ENCODE data around the gene LXN. TPM values are rescaled to one million over a fixed set of nuclear protein-coding genes. Genes with fewer than 3 reads are reported as not detected.

LXN gene
- total RNA-seq = 10 to 100 TPM in 1 of 4 donors, 1 to 10 TPM in 3; 7.4 to 11.8 (median 8.0) TPM

- peak; percentile 78 to 88 for DNase-seq (ENCODE audit: low spot score in 2 of 2)
- Histone ChIP-seq H3K4me3 (peak within 1 kb of the TSS; percentile 63), H3K36me3 (peaks cover 24% of the 10 kb centered on the region), H3K9me3 (no peaks in the 10 kb centered on the region), H3K4me1 (peaks cover 15% of the 10 kb centered on the region), H3K27ac (peak within 1 kb of the TSS; percentile 82), H3K27me3 (no peaks in the 10 kb centered on the region)
- 14% methylated on average over 27 of the region's 30 CpGs for WGBS
- TF ChIP-seq POLR2A (IDR thresholded peaks at IDR 0.05) (no peak), CTCF (IDR thresholded peaks at IDR 0.05) (peak; percentile 17 to 65)
These were observed at the start of gene LXN for GRCh38 chr3:158672215-158673176. Gene LXN (minus strand): TSS chr3:158672648. CDS start chr3:158672478, 170 bp downstream.

GRCh38 chr3:158722108-158722507 is 49.7 kb upstream of the LXN start:
- H3K4me1 ChIP-seq = peaks cover 20% of the 10 kb centered on the region
- no peaks in the 10 kb centered on the region for H3K9me3 ChIP-seq
- no peaks in the 10 kb centered on the region for H3K36me3 ChIP-seq
- WGBS = 100% methylated on average over 1 of the region's 1 CpG
- H3K4me3 ChIP-seq = no peak overlapping the region
- DNase-seq (ENCODE audit: low spot score in 2 of 2) = no peak
- H3K27ac ChIP-seq = no peak overlapping the region
- TF ChIP-seq POLR2AphosphoS5 (IDR thresholded peaks at IDR 0.05) (no peak), CTCF (IDR thresholded peaks at IDR 0.05) (no peak)
- no peaks in the 10 kb centered on the region for H3K27me3 ChIP-seq

GRCh38 chr3:158718490-158719170 is 46.2 kb upstream of the LXN start:
- DNase-seq (ENCODE audit: low spot score in 2 of 2) = no peak
- TF ChIP-seq CTCF (IDR thresholded peaks at IDR 0.05) (no peak), POLR2AphosphoS5 (IDR thresholded peaks at IDR 0.05) (no peak)
- Histone ChIP-seq H3K4me1 (peaks cover 5% of the 10 kb centered on the region), H3K36me3 (no peaks in the 10 kb centered on the region), H3K9me3 (no peaks in the 10 kb centered on the region), H3K27me3 (no peaks in the 10 kb centered on the region), H3K27ac (no peak overlapping the region), H3K4me3 (no peak overlapping the region)
- WGBS = 84% methylated on average over 5 of the region's 5 CpGs

GRCh38 chr3:158717576-158717975 is 45.1 kb upstream of the LXN start:
- Histone ChIP-seq H3K9me3 (no peaks in the 10 kb centered on the region), H3K4me3 (no peak overlapping the region), H3K27me3 (no peaks in the 10 kb centered on the region), H3K27ac (no peak overlapping the region), H3K36me3 (no peaks in the 10 kb centered on the region), H3K4me1 (peaks cover 4% of the 10 kb centered on the region)
- no peak for DNase-seq (ENCODE audit: low spot score in 2 of 2)
- WGBS = 93% methylated on average over 2 of the region's 2 CpGs
- TF ChIP-seq POLR2AphosphoS5 (IDR thresholded peaks at IDR 0.05) = no peak
- TF ChIP-seq POLR2A (IDR thresholded peaks at IDR 0.05) = no peak
- TF ChIP-seq EP300 (IDR thresholded peaks at IDR 0.05) = no peak
- no peak for TF ChIP-seq CTCF (IDR thresholded peaks at IDR 0.05)

GRCh38 chr3:158713094-158713499 is 40.6 kb upstream of the LXN start:
- Histone ChIP-seq H3K36me3 (peaks cover 11% of the 10 kb centered on the region), H3K4me1 (peaks cover 12% of the 10 kb centered on the region), H3K4me3 (no peak overlapping the region), H3K9me3 (no peaks in the 10 kb centered on the region), H3K27me3 (no peaks in the 10 kb centered on the region), H3K27ac (peak overlapping the region; percentile 31)
- WGBS = 60% methylated on average over 9 of the region's 9 CpGs
- no peak for DNase-seq (ENCODE audit: low spot score in 2 of 2)
- TF ChIP-seq CTCF (IDR thresholded peaks at IDR 0.05) (no peak), EP300 (IDR thresholded peaks at IDR 0.05) (no peak), POLR2A (IDR thresholded peaks at IDR 0.05) (no peak), POLR2AphosphoS5 (IDR thresholded peaks at IDR 0.05) (no peak)

All from suprapubic skin (tissue), 4 donors.